GM19193 (cell line): Measurements from ENCODE around the gene TRPM1.

ENCODE experiments used
- POLR2A ChIP-seq: IDR thresholded peaks from 4 replicates; pipeline ENCODE4 v1.6.1; 2011; ENCODE audit not compliant: insufficient read depth, insufficient read length; ENCODE audit errors: extremely low read depth

Gene TRPM1

GRCh38 chr15:31032961-31033371 is 68.6 kb downstream of the TRPM1 start:
- no peak for TF ChIP-seq POLR2A

DNA sequence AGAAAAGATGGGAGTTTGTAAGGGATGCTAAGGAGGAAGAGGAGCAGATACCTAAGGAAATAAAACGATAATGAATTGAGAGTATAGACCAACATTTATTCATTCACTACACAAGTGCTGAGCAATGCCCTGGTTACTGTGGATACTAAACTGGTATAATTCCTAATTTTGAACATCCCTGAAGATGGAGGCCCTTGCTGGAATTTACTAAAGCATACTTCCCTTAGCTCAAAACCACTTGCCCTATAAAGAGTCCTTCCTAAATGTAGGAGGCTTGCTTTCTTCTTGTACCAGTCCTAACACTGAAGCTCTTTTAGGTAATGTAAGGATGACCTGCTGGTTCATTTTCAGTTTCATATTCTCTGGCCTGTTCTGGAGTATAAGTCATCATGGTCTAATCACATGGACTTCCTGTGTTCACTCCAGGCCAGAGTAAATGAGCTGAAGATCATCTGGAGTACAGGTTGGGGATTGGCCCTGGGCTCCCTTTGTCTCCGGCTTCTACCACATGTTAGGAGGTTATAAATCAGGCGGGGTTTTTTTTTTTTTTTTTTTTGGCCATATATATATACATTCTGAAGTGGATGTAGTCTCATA is 70.0 kb downstream of the TRPM1 start:
- no peak for TF ChIP-seq POLR2A

DNA sequence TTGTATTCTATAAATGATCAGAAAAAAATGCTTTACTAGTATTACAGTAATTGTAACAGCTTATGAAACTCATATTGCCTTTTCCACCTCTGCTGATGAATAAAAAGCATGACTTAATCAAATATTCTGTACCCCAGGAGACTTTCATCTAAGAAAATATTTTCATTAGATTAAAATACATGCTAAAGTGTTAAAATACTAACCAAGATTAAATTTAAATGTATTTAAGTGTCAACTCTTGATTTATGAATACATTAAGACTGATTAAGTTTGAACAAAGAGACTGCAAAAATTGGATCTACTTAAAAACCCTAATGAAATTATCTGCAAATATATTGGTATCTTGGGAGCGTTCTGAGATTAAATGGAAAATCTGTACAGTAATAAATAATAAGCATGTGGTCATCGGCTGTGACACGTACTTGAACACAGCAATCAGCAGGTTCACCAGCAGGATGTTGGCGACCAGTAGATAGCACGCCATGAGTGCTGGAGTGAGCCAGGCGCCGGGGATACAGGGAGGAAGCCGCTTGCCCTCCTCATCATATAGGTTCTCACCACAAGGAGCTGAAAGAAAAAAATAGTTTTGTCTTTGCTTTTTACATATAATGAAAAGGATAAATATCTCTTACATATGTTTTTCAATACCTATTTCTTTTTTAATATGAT is 73.5 kb downstream of the TRPM1 start:
- TF ChIP-seq POLR2A, result no peak

DNA sequence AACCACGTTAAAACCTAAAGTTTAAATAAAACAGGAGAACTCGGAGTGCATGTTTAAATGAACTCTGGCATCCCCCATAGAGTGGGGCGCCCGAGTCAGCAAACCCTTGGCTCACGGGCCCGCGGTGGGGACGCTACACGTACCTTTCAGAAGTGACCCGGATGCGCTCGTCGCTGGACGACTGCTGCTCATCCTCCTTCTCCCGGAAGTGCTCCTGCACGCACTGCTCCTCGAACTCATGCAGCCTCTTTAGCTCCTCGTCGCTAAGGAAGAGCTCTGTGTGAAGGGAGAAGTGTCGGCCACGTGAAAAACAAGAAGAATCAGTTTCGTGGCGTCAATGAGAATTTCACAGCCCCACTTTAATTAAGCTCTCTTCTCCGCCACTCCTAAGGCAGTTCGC is 75.5 kb downstream of the TRPM1 start:
- no peak for TF ChIP-seq POLR2A

DNA sequence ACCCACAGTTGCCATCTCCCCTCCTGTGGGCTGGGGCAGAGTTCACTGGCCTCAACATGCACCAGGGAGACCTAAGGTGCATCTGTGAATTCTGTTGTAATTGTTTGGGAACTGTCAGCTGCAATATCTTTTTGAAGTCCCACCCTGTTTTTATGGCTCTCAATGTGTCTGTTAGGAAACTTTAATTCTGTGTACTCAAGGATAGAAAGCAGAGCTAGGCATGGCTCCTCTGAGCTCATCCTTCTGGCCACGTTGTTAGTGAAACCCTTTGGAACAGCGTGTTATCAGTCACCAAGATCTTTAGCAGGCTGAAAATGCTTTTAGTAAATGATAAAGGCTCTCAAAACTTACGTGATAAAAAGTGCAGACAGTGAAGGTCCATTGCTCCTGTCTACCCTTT is 76.5 kb downstream of the TRPM1 start:
- no peak for TF ChIP-seq POLR2A

DNA sequence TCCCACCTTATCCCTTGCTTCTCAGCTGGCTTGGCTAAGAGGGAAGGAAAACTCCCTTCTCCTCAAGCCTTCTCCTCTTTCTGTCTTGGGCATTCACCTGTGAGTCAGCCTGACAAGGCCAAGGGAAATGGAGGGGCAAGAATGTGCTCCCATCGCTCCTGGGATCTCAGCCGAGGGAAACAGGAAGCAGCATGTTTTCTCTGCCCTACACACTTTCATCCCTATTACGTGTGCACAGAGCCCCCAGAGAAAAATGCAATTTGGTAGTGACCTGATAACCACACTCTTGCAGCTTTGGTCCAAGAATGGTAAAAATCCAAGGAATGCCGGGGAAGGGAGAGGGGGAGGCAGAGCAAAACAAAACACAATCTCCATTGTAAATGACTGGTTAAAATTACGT is 77.2 kb downstream of the TRPM1 start:
- no peak for TF ChIP-seq POLR2A

DNA sequence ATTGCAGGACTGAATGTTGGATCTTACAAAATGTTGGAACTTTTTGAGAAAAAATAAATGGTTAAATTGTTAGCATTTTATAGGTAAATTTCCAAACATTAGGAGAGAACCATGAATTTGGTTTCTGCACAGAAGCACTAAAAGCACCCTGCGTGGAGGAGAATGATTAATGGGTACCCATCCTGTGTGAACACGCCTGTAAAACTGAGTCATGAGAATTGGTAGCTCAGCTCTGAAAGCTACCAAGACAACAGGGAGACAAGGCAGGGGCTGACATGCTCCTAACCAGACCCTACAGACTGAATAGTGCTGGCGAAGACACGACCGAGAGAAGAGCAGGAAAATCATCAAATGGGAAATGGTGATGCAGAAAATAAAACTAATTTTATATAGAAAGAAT is 77.7 kb downstream of the TRPM1 start:
- no peak for TF ChIP-seq POLR2A

DNA sequence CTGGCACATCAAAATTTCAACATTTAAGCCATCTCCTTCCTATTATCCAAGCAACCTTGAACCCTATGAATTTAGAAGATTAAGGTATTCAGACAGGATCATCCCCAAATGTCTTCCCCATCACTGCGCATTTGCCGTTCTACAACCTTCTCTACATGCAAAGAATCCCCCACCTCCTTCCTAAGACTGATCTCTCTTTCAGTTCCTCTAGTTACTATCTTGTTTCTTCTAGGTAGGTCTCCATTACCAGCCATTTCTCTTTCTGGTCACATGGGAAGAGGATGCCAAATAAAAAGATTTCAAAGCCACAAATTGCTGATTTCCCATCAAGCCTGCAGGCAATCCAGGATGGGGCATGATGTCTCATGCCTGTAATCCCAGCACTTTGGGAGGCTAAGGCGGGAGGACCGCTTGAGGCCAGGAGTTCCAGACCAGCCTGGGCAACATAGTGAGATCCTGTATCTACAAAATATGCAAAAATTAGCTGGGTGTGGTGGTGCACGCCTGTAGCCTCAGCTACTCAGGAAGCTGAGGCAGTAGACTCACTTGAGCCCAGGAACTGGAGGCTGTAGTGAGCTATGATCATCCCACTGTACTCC is 80.4 kb downstream of the TRPM1 start:
- TF ChIP-seq POLR2A, result no peak

GRCh38 chr15:31020542-31020941 is 81.0 kb downstream of the TRPM1 start:
- no peak for TF ChIP-seq POLR2A

DNA sequence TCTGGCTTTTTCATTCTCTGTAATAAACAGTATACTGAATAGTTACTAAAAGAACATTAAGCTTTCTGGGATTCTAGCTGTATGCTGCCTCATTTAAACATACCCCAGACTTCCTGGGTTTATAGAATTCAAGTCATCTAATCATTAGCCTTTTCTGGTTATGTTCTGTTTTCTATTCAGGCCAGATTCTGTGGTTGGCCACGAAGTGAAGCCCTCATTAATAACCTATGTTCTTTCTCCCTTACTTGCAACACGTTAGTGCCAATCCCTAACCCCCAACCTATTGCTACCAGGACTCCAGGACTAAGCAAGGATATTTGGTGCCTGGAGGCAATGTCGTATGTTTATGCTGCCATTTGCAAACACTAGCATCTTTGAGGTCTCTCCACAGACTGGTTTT is 81.5 kb downstream of the TRPM1 start:
- TF ChIP-seq POLR2A, result no peak

GRCh38 chr15:31017311-31017710 is 84.2 kb downstream of the TRPM1 start:
- no peak for TF ChIP-seq POLR2A

DNA sequence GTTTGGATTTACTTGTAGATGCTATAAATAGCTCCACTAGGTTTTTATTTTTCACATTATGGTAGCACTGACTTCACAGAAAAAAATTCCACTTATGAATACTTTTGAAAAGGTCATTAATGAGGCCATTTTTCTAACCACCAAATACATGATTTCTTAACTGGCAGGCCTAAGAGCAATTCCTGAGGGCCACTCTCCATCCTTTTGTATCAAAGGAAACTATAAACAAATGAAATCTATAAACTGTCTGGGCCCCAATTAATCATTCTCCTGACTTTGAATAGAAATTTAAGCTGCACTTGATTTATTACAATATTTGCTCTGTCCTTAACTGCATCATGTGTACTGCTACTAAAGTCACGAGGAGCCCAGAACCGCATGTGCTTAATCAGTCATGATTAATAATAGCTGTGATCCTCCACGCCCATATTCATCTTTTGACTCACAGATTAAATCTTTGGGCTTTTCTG is 85.0 kb downstream of the TRPM1 start:
- no peak for TF ChIP-seq POLR2A

GRCh38 chr15:31014608-31014925 is 87.0 kb downstream of the TRPM1 start:
- TF ChIP-seq POLR2A, result no peak

GRCh38 chr15:31013863-31014607 is 87.5 kb downstream of the TRPM1 start:
- no peak for TF ChIP-seq POLR2A

- no peak for TF ChIP-seq POLR2A
These were observed 89.1 kb downstream of the TRPM1 start for GRCh38 chr15:31012455-31012854.

- TF ChIP-seq POLR2A, result no peak
These were observed 91.5 kb downstream of the TRPM1 start for GRCh38 chr15:31010036-31010435.

- no peak for TF ChIP-seq POLR2A
These were observed 95.9 kb downstream of the TRPM1 start for GRCh38 chr15:31005660-31006059.

DNA sequence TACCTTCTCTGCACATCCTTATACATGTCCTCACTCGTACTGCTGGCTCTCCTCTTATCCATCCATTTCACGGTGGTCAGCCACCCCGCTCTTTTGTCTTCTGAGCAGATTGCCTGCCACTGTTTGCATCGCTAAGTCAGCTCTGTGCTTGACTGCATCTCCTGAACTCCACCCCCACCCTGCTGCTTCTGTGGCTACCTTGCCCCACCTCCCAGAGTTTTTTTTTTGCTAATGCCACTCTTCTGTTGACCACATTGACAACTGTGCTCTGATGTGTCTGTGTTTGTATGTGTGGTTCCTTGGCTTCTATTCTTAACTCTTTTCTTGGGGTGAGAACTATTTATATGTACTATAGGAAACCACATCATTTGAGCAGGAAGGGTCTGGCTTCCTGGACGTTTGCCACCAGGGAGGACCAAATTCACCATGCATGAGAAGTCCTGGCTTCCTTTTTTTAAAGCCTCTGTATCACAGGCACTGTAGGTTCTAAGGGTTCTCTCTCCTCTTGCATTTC is 97.2 kb downstream of the TRPM1 start:
- TF ChIP-seq POLR2A, result no peak
